MM.1S (cell line): ENCODE data around the gene TNS2.
"Not testable (repeated sequence)": the region's sequence is repeated elsewhere in the genome, so short reads cannot be mapped to it uniquely, and the experiment has no call there.

Experiments
- DNase-seq: peaks from one replicate; pipeline ENCODE4 v3.0.0-alpha.2; 2015
- H2AFZ ChIP-seq: fragments of 300-600 bp; sonication (generic); 2 replicates; pipeline ENCODE4 v1.6.0; 2016; ENCODE audit warnings: antibody characterized with exemption, low read length
- H3F3A ChIP-seq: fragments of 300-600 bp; sonication (generic); 2 replicates; pipeline ENCODE4 v1.6.1; 2016; ENCODE audit warnings: mild to moderate bottlenecking, antibody characterized with exemption, low read length, moderate library complexity, mixed read lengths; ENCODE audit not compliant: insufficient read depth
- H3K27ac ChIP-seq: fragments of 300-600 bp; sonication (generic); 2 replicates; pipeline ENCODE4 v1.5.1; 2016; ENCODE audit warnings: mild to moderate bottlenecking, low read length
- H3K27me3 ChIP-seq: fragments of 300-600 bp; sonication (generic); replicated peaks from 2 replicates; pipeline ENCODE4 v1.6.0; 2016; ENCODE audit warnings: low read length; ENCODE audit not compliant: insufficient read depth
- H3K36me3 ChIP-seq: fragments of 300-600 bp; sonication (generic); replicated peaks from 2 replicates; pipeline ENCODE4 v1.6.1; 2016; ENCODE audit warnings: mild to moderate bottlenecking, low read length, mixed read lengths; ENCODE audit not compliant: insufficient read depth
- H3K4me1 ChIP-seq: fragments of 300-600 bp; sonication (generic); 2 replicates; pipeline ENCODE4 v1.6.1; 2016; ENCODE audit warnings: low read length, mixed read lengths
- H3K4me2 ChIP-seq: fragments of 300-600 bp; sonication (generic); 2 replicates; pipeline ENCODE4 v1.6.0; 2016; ENCODE audit warnings: low read depth, low read length
- H3K4me3 ChIP-seq: fragments of 300-600 bp; sonication (generic); 2 replicates; pipeline ENCODE4 v1.5.1; 2016; ENCODE audit warnings: low read length, mixed read lengths
- H3K79me2 ChIP-seq: fragments of 300-600 bp; sonication (generic); 2 replicates; pipeline ENCODE4 v1.6.1; 2016; ENCODE audit warnings: mixed run types, low read length, mixed read lengths
- H3K9ac ChIP-seq: fragments of 300-600 bp; sonication (generic); 2 replicates; pipeline ENCODE4 v1.6.1; 2016; ENCODE audit warnings: low read length, mixed read lengths
- H3K9me2 ChIP-seq: fragments of 300-600 bp; sonication (generic); replicated peaks from 2 replicates; pipeline ENCODE4 v1.6.1; 2016; ENCODE audit warnings: mild to moderate bottlenecking, low read length, mixed read lengths; ENCODE audit not compliant: insufficient read depth
- H3K9me3 ChIP-seq: fragments of 300-600 bp; sonication (generic); replicated peaks from 2 replicates; pipeline ENCODE4 v1.6.1; 2016; ENCODE audit warnings: mild to moderate bottlenecking, low read length, mixed read lengths; ENCODE audit not compliant: insufficient read depth
- H4K20me1 ChIP-seq: fragments of 300-600 bp; sonication (generic); 2 replicates; pipeline ENCODE4 v1.6.1; 2016; ENCODE audit warnings: mild to moderate bottlenecking, low read length, moderate library complexity, mixed read lengths; ENCODE audit not compliant: insufficient read depth
- EZH2 ChIP-seq: fragments of 300-600 bp; sonication (generic); optimal IDR thresholded peaks from 2 replicates; pipeline ENCODE3; 2017; ENCODE audit warnings: low read depth, mild to moderate bottlenecking, antibody characterized with exemption, low read length, mixed read lengths
- EZH2phosphoT487 ChIP-seq: fragments of 300-600 bp; sonication (generic); IDR thresholded peaks from 2 replicates; pipeline ENCODE4 v1.6.1; 2018; ENCODE audit warnings: antibody characterized with exemption, low read length
- TF ChIP-seq, protein P1 (sequence below): fragments of 300-600 bp; sonication (generic); IDR thresholded peaks from 2 replicates; pipeline ENCODE4 v1.5.1; 2016; ENCODE audit warnings: antibody characterized with exemption, low read length, mixed read lengths

TNS2 gene

DNA sequence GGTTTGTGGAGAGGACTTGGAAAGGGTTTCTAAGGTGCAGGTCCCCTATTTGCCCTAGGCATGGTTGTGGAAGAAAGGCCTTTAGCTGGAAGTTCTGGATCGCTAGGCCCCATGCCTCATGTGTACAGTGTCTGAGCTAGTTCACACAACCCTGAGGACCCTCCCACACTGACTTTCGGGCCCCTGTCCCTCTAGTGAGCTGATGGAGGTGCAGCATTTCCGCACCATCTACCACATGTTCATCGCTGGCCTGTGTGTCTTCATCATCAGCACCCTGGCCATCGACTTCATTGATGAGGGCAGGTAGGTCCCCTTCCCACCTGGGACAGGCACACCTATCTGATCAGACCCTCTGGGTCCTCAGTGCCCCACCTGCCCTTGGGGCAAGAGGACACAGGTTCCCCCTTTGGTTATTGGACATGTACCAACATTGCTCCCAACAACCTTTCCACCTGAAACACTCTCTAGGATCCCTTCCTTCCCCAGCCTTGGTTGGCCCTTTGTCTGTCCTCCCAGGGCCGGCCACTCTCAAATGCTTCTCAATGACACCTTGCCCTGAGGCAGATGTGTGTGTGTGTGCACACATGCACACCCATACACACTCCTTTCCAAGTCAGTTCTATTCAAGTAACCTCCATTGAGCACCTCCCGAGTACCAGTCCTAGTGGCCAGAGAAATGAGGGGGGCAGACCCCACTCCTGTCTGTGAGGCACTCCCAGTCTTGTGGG is 56.0 kb downstream of the TNS2 start:
- H3K36me3 ChIP-seq, result no peaks in the 10 kb centered on the region
- no peak overlapping the region for H3K4me3 ChIP-seq
- H3K9me2 ChIP-seq, result no peaks in the 10 kb centered on the region
- no peak for DNase-seq
- peaks cover 23% of the 10 kb centered on the region; the same call in 1 of the 2 replicates for H3F3A ChIP-seq
- no peak overlapping the region for H2AFZ ChIP-seq
- H3K4me2 ChIP-seq, result no peak overlapping the region
- H3K9me3 ChIP-seq, result no peaks in the 10 kb centered on the region
- H3K27ac ChIP-seq, result no peak overlapping the region
- no peaks in the 10 kb centered on the region for H3K79me2 ChIP-seq
- TF ChIP-seq EZH2phosphoT487, result no peak
- TF ChIP-seq EZH2, result no peak
- TF ChIP-seq, protein P1, sequence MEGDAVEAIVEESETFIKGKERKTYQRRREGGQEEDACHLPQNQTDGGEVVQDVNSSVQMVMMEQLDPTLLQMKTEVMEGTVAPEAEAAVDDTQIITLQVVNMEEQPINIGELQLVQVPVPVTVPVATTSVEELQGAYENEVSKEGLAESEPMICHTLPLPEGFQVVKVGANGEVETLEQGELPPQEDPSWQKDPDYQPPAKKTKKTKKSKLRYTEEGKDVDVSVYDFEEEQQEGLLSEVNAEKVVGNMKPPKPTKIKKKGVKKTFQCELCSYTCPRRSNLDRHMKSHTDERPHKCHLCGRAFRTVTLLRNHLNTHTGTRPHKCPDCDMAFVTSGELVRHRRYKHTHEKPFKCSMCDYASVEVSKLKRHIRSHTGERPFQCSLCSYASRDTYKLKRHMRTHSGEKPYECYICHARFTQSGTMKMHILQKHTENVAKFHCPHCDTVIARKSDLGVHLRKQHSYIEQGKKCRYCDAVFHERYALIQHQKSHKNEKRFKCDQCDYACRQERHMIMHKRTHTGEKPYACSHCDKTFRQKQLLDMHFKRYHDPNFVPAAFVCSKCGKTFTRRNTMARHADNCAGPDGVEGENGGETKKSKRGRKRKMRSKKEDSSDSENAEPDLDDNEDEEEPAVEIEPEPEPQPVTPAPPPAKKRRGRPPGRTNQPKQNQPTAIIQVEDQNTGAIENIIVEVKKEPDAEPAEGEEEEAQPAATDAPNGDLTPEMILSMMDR, result no peak
- peaks cover 28% of the 10 kb centered on the region for H3K4me1 ChIP-seq
- H3K9ac ChIP-seq, result no peak overlapping the region
- H3K27me3 ChIP-seq, result no peaks in the 10 kb centered on the region
- no peaks in the 10 kb centered on the region for H4K20me1 ChIP-seq

- H3K4me1 ChIP-seq, result peaks cover 26% of the 10 kb centered on the region
- H2AFZ ChIP-seq, result no peak overlapping the region
- no peaks in the 10 kb centered on the region for H3K9me2 ChIP-seq
- no peaks in the 10 kb centered on the region for H4K20me1 ChIP-seq
- H3K36me3 ChIP-seq, result no peaks in the 10 kb centered on the region
- H3K9me3 ChIP-seq, result no peaks in the 10 kb centered on the region
- DNase-seq, result peak; percentile 51
- peak overlapping the region; percentile 9; the same call in 1 of the 2 replicates for H3K27ac ChIP-seq
- H3K79me2 ChIP-seq, result no peaks in the 10 kb centered on the region
- no peak overlapping the region for H3K4me2 ChIP-seq
- peaks cover 23% of the 10 kb centered on the region; the same call in 1 of the 2 replicates for H3F3A ChIP-seq
- no peaks in the 10 kb centered on the region for H3K27me3 ChIP-seq
- no peak overlapping the region for H3K9ac ChIP-seq
- TF ChIP-seq EZH2phosphoT487 (no peak), EZH2 (no peak)
- TF ChIP-seq, protein P1, result no peak
- no peak overlapping the region for H3K4me3 ChIP-seq
Measured at GRCh38 chr12:53107122-53107521, 57.3 kb downstream of the TNS2 start.

DNA sequence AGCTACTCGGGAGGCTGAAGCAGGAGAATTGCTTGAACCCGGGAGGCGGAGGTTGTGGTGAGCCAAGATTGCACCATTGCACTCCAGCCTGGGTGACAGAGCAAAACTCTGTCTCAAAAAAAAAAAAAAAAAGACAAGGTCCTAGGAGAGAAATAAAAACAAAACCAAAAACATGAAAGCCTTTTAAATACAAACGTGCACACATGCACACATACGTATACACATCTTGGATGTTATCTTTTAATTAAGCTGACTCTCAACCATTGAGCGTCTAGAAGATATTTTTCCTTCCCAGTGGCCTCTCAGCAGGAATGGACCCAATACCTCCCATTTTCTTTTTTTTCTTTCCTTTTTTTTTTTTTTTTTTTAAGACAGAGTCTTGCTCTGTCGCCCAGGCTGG is 62.6 kb downstream of the TNS2 start:
- not testable (repeated sequence) for H3K27ac ChIP-seq, H3K9me2 ChIP-seq, H3K9ac ChIP-seq, H3K9me3 ChIP-seq, H3K4me1 ChIP-seq, H3K79me2 ChIP-seq, H4K20me1 ChIP-seq, H3K4me2 ChIP-seq, H3F3A ChIP-seq, H2AFZ ChIP-seq, H3K27me3 ChIP-seq, H3K36me3 ChIP-seq, H3K4me3 ChIP-seq, DNase-seq

- Histone ChIP-seq H2AFZ (no peak overlapping the region), H3K27ac (no peak overlapping the region)
Measured at GRCh38 chr12:53113136-53113705, 63.4 kb downstream of the TNS2 start.

More at GRCh38 chr12:53113136-53113705, 63.4 kb downstream of the TNS2 start:
- H3K36me3 ChIP-seq, result no peaks in the 10 kb centered on the region
- DNase-seq, result no peak
- no peak overlapping the region for H3K4me3 ChIP-seq
- no peaks in the 10 kb centered on the region for H3K4me1 ChIP-seq
- H3K9ac ChIP-seq, result no peak overlapping the region
- H3K79me2 ChIP-seq, result no peaks in the 10 kb centered on the region
- H3K9me2 ChIP-seq, result no peaks in the 10 kb centered on the region
- H3K9me3 ChIP-seq, result no peaks in the 10 kb centered on the region
- TF ChIP-seq EZH2phosphoT487 (no peak), EZH2 (no peak)
- H3K4me2 ChIP-seq, result no peak overlapping the region
- H3K27me3 ChIP-seq, result no peaks in the 10 kb centered on the region
- no peaks in the 10 kb centered on the region for H3F3A ChIP-seq
- no peaks in the 10 kb centered on the region for H4K20me1 ChIP-seq
